Right cardiac atrium (tissue), 5 donors: ENCODE measurements around the gene PLG. TPM values are rescaled to one million over a fixed set of nuclear protein-coding genes. Genes with fewer than 3 reads are reported as not detected.
"Not testable (repeated sequence)": the region's sequence is repeated elsewhere in the genome, so short reads cannot be mapped to it uniquely, and the experiment has no call there.

Source experiments
- ATAC-seq, 2 donors: fragments of 200-7000 bp; cut with Tn5 transposase; one replicate each; pipeline versions ENCODE4 v1.8.0 to v1.9.1; 2020; ENCODE audit warnings: moderate library complexity in 2 of 2, mild to moderate bottlenecking in 1 of 2
- DNase-seq, 3 donors: peaks; one replicate each; pipeline ENCODE4 v3.0.0-alpha.2; 2020
- H3K27ac ChIP-seq: one replicate; pipeline ENCODE4 v1.5.1; 2013; ENCODE audit warnings: mild to moderate bottlenecking, low read length, control low read depth, moderate library complexity
- H3K27me3 ChIP-seq: one replicate; pipeline ENCODE4 v1.6.1; 2013; ENCODE audit not compliant: control insufficient read depth, insufficient read depth
- H3K4me1 ChIP-seq: one replicate; pipeline ENCODE4 v1.6.1; 2013; ENCODE audit warnings: low read length; ENCODE audit not compliant: control insufficient read depth, insufficient read depth
- H3K4me3 ChIP-seq: one replicate; pipeline ENCODE4 v1.5.1; 2013; ENCODE audit warnings: low read length, control low read depth
- H3K9me3 ChIP-seq: one replicate; pipeline ENCODE4 v1.6.1; 2013; ENCODE audit warnings: low read length; ENCODE audit not compliant: control insufficient read depth
- WGBS: extraction: QIAGEN DNeasy Blood & Tissue Kit; methylation state at CpG from one replicate; pipeline ENCODE4 v1.1.7; 2013; 5-methylcytosine and 5-hydroxymethylcytosine counted together
- intact Hi-C, 4 donors: fragments of 100-400 bp; cut with DNase I; formaldehyde crosslinking; loops; one replicate each; pipeline versions ENCODE4 v1.11.0 to v1.14.0; 2022 to 2023
- polyA plus RNA-seq: library from polyadenylated mRNA; stranded (reverse); fragments of 200-250 nt; gene quantifications from one replicate; pipeline ENCODE4 v1.2.3, GENCODE V29; 2013
- total RNA-seq, 4 donors: library from RNA; stranded (reverse); fragmentation: NEBNext Ultra II Directional; extraction: Animal tissue kit (Norgen Biotek cat#: 25700); gene quantifications; one replicate each; pipeline ENCODE4 v1.2.1, GENCODE V29; 2021
- donor health status: healthy with polysubstance abuse.
- donor health status: DM: no; HTN: yes; CAD: no.
- donor health status: DM: no; HTN: no; CAD: no.
- donor health status: DM: no; HTN: yes; CAD: no; lungs with severe emphysema.
- donor health status: DM: yes; HTN: yes; CAD: no.

Gene PLG
- total and polyA plus RNA-seq, 5 donors, result not detected

- intact Hi-C loops, result no loop called here
- Histone ChIP-seq H3K4me1 (no peaks in the 10 kb centered on the region), H3K27me3 (no peaks in the 10 kb centered on the region), H3K9me3 (no peaks in the 10 kb centered on the region), H3K4me3 (no peak overlapping the region), H3K27ac (no peak overlapping the region)
- ATAC-seq (no peak), DNase-seq (no peak)
- 78% methylated on average over 3 of the region's 3 CpGs for WGBS
Observed at GRCh38 chr6:160791981-160792418, 90.0 kb downstream of the PLG start.

- Histone ChIP-seq H3K27ac (no peak overlapping the region), H3K9me3 (no peaks in the 10 kb centered on the region), H3K4me1 (no peaks in the 10 kb centered on the region), H3K27me3 (no peaks in the 10 kb centered on the region), H3K4me3 (no peak overlapping the region)
- no peak for ATAC-seq
- 76% methylated on average over 6 of the region's 6 CpGs for WGBS
- intact Hi-C loops, result no loop called here
- DNase-seq, result no peak
Observed at GRCh38 chr6:160792708-160793107, 90.7 kb downstream of the PLG start.

GRCh38 chr6:160793652-160794051 is 91.6 kb downstream of the PLG start:
- no peak for DNase-seq
- intact Hi-C loops, result no loop called here
- ATAC-seq, result no peak
- WGBS, result 89% methylated on average over 1 of the region's 1 CpG
- Histone ChIP-seq H3K4me1 (no peaks in the 10 kb centered on the region), H3K27me3 (no peaks in the 10 kb centered on the region), H3K9me3 (no peaks in the 10 kb centered on the region), H3K27ac (no peak overlapping the region), H3K4me3 (no peak overlapping the region)

- WGBS, result 35% methylated on average over 1 of the region's 1 CpG
- H3K4me3 ChIP-seq, result no peak overlapping the region
- no peaks in the 10 kb centered on the region for H3K9me3 ChIP-seq
- no peak overlapping the region for H3K27ac ChIP-seq
- intact Hi-C loops, result no loop called here
- H3K4me1 ChIP-seq, result no peaks in the 10 kb centered on the region
- ATAC-seq (no peak), DNase-seq (no peak)
- H3K27me3 ChIP-seq, result no peaks in the 10 kb centered on the region
Observed at GRCh38 chr6:160795721-160796120, 93.7 kb downstream of the PLG start.

- ATAC-seq (no peak), DNase-seq (no peak)
- intact Hi-C loops, result no loop called here
Observed at GRCh38 chr6:160798625-160799024, 96.6 kb downstream of the PLG start.

GRCh38 chr6:160799801-160800506 is 97.9 kb downstream of the PLG start:
- DNase-seq, result no peak
- intact Hi-C loops, result no loop called here
- Histone ChIP-seq H3K4me3 (no peak overlapping the region), H3K4me1 (no peaks in the 10 kb centered on the region), H3K27me3 (no peaks in the 10 kb centered on the region), H3K27ac (no peak overlapping the region), H3K9me3 (no peaks in the 10 kb centered on the region)
- ATAC-seq, result no peak

More at GRCh38 chr6:160798625-160799024, 96.6 kb downstream of the PLG start:
- no peak overlapping the region for H3K27ac ChIP-seq
- no peaks in the 10 kb centered on the region for H3K27me3 ChIP-seq
- no peaks in the 10 kb centered on the region for H3K9me3 ChIP-seq
- H3K4me3 ChIP-seq, result no peak overlapping the region
- H3K4me1 ChIP-seq, result no peaks in the 10 kb centered on the region

- intact Hi-C loops, result no loop called here
- H3K27ac ChIP-seq, result no peak overlapping the region
- no peaks in the 10 kb centered on the region for H3K9me3 ChIP-seq
- no peak overlapping the region for H3K4me3 ChIP-seq
- no peaks in the 10 kb centered on the region for H3K27me3 ChIP-seq
- ATAC-seq, result no peak
- H3K4me1 ChIP-seq, result no peaks in the 10 kb centered on the region
- WGBS, result 80% methylated on average over 1 of the region's 1 CpG
- DNase-seq, result no peak
Observed at GRCh38 chr6:160801418-160801817, 99.4 kb downstream of the PLG start.

- WGBS, result 72% methylated on average over 3 of the region's 3 CpGs
Observed at GRCh38 chr6:160802049-160802448, 100.0 kb downstream of the PLG start.

More at GRCh38 chr6:160802049-160802448, 100.0 kb downstream of the PLG start:
- intact Hi-C loops, H3K4me3 ChIP-seq, H3K4me1 ChIP-seq, H3K9me3 ChIP-seq, H3K27ac ChIP-seq, H3K27me3 ChIP-seq, DNase-seq, ATAC-seq: not testable (repeated sequence)

Other genes with a start within 250 kb of the PLG start
- not detected for gene LPA, start 38.0 kb upstream of the PLG start, total RNA-seq
- not detected for gene LPA, start 38.0 kb upstream of the PLG start, polyA plus RNA-seq